ENCODE data around the gene ZNF133.
"Not testable (repeated sequence)": the region's sequence is repeated elsewhere in the genome, so short reads cannot be mapped to it uniquely, and the experiment has no call there.

The ZNF133 gene

DNA sequence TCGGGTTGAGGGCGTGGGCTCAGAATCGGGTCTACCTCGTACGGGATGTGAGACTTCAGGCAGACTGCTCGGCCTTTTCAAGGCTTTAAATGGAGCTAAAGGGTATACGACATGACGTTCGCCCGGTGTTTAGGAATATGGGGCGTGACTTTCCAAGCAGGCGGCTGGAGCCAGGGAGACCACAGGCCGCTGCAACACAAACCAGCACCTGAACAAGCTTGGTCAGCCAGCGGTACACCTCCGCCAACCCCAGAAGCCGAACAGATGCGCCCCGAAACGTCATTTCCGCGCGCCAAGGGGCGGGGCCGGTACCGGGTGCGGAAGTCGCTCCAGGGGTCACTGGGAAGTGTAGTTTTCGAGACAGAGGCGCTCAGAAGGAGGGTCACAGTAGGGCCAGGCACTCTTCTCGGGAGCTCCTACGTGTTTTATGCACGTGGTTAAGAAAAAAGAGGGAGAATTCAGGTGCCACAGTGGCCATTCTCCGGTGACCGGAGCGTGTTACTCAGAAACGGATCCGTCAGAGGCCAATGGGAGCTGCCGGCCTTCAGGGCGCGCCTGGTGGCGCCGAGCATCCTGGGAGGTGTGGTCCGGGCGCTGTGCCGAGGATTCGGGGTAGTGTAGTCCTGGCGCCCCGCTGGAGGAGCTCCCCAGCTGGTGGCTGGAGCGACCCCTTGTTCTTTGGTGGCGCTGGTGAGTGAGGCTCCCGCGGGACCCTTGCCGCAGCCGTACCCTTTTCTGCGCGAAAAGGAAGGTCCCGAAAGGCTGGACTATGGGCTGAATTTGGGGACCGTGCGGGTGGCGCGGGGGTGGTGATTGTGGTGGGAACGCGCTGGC lies at the start of gene ZNF133:
Gene ZNF133 (plus strand): TSS at position 613 of the 834 bp plus-strand sequence. CDS start 17,160 bp downstream, outside the sequence.
- DNase-seq (ENCODE audit: low spot score) = peak; percentile 96

DNA sequence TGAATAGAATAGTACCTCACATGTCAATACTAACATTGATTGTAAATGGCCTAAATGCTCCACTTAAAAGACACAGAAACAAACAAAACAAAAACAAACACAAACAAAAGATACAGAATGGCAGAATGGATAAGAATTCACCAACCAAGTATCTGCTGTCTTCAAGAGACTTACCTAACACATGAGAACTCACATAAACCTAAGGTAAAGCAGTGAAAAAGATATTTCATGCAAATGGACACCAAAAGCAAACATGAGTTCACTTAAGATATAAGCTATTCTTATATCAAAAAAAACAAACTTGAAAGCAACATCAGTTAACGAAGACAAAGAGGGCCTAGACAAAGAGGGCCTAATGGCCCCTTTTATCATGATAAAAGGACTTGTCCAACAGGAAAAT lies 47.3 kb upstream of the ZNF133 start:
- no peak for DNase-seq (ENCODE audit: low spot score)

- no peak for DNase-seq (ENCODE audit: low spot score)
Measured at GRCh38 chr20:18243802-18244201, 44.5 kb upstream of the ZNF133 start.

DNA sequence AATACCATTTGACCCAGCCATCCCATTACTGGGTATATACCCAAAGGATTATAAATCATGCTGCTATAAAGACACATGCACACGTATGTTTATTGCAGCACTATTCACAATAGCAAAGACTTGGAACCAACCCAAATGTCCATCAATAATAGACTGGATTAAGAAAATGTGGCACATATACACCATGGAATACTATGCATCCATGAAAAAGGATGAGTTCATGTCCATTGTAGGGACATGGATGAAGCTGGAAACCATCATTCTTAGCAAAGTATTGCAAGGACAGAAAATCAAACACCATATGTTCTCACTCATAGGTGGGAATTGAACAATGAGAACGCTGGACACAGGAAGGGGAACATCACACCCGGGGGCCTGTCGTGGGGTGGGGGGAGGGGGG lies 39.8 kb upstream of the ZNF133 start:
- DNase-seq (ENCODE audit: low spot score) = not testable (repeated sequence)

- DNase-seq (ENCODE audit: low spot score) = no peak
Measured at GRCh38 chr20:18250217-18250616, 38.1 kb upstream of the ZNF133 start.

GRCh38 chr20:18252597-18253451 lies 35.5 kb upstream of the ZNF133 start:
- no peak for DNase-seq (ENCODE audit: low spot score)

DNA sequence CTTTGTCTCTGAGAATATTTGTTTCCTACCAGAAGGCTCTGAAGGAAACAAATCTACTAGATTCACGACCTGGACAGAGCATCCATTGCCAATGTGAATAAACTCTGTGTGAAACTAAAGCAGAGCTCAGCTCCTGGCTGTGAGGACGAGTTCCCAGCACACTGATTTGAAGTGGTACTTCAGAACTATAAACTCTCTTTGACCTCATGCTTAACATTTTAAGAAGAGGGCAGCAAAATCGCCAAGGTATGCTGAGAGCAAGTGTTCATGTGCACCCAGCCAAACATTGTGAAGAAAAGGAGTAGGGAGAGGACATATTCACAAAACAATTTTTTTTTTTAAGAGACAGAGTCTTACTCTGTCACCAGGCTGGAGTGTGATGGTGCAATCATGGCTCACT lies 33.7 kb upstream of the ZNF133 start:
- DNase-seq (ENCODE audit: low spot score) = no peak

DNA sequence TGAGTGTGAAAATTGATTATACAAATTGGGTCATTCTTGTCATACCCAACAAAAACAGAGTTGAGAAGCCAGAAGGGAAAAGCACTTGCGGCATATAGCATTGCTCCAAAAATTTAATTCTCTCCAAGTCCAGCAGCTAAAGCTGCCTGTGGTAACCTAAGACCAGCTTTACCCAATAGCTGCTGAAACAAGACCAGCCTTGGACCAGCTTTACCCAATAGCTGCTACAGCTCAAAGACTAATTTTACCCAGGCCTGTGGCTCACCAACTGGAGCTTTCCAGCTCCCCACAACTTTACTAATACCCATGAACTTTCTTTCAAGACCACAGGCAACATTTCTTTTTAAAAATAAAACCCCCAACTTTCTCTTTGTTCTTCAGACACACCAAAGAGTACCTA lies 32.8 kb upstream of the ZNF133 start:
- no peak for DNase-seq (ENCODE audit: low spot score)

DNA sequence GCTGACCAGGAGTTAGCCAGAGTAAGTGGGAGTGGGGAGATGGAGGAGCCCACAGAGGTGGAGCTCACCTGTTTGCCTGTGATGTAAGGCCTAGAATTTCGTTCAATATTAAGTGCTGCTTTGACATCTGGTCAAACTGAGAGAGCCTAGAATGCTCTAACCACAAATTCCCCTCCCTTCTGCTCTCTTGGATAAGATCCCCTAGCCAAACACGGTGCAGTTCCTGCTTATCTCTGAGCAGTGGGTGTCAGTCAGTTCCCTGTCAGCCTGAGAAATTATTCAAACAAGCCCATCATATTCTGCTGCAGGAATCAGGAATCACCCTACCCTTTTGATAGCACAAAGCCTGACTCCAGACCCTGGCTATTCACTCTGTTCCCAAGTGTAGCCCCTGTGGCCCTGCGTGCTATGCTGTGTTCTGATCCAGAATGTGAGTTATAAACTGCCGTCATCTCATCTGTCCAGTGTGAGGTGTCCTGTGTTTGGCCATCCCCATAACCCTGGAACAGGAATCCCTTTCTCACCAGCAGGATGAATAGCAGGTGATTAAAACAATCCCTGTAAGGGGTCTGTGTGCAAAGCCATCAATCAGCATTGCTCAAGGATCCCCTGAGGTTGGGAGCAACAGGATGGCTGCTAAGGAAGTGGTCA lies 31.8 kb upstream of the ZNF133 start:
- DNase-seq (ENCODE audit: low spot score) = no peak

DNA sequence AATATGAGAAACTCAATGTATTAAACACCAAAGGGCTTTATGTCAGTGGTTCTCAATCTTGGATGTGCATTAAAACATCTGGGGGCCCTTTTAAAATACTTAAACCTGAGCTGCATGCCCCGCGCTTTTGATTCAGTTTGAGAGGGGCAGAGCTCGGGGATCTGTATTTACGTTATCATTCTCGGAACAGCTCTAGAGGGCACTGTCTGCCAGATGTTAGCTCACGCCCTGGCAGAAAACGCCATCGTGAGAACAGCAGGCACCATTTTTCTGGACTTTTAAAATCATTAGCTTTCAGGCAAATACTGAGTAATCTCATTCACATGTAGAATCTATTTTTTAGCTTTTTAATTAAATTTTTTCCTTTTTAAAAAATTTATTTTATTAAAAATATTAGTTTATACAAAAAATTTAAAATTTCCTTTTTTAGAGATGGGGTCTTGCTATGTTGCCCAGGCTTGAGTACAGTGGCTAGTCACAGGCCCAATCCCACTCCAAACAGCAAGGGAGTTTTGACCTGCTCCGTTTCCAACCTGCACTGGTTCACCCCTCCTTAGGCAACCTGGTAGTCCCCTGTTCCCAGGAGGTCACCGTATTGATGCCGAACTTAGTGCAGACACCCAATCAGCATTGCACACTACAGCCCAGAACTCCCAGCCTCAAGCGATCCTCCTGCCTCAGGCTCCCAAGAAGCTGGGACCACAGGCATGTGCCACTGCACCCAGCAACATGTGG lies 30.0 kb upstream of the ZNF133 start:
- DNase-seq (ENCODE audit: low spot score) = no peak

- DNase-seq (ENCODE audit: low spot score) = no peak
Measured at GRCh38 chr20:18259730-18260129, 28.6 kb upstream of the ZNF133 start.

- DNase-seq (ENCODE audit: low spot score) = no peak
Measured at GRCh38 chr20:18263723-18264122, 24.6 kb upstream of the ZNF133 start.

GRCh38 chr20:18265441-18265840 lies 22.9 kb upstream of the ZNF133 start:
- no peak for DNase-seq (ENCODE audit: low spot score)

- no peak for DNase-seq (ENCODE audit: low spot score)
Measured at GRCh38 chr20:18266282-18266681, 22.0 kb upstream of the ZNF133 start.

- DNase-seq (ENCODE audit: low spot score) = no peak
Measured at GRCh38 chr20:18267815-18268214, 20.5 kb upstream of the ZNF133 start.

GRCh38 chr20:18271160-18271559 lies 17.2 kb upstream of the ZNF133 start:
- DNase-seq (ENCODE audit: low spot score) = no peak

DNA sequence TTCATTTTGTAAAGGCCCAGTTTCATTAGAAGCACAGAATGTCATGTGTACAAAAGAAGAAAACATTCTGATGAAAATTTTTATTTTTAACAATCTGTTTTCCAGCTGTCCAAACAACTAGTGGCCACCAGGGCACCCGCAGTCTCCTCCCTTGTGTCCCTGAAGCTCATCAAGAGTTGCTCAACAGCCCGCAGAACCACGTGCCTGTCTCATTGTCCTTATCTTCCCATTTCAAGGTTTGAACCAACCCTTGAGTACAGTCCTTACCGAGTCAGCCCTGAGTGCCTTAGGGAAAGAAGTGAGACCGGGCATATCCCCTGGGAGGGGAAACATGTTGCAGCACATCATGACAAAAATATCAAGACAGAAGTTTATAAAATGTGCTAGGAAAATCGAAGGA lies 15.9 kb upstream of the ZNF133 start:
- no peak for DNase-seq (ENCODE audit: low spot score)

DNA sequence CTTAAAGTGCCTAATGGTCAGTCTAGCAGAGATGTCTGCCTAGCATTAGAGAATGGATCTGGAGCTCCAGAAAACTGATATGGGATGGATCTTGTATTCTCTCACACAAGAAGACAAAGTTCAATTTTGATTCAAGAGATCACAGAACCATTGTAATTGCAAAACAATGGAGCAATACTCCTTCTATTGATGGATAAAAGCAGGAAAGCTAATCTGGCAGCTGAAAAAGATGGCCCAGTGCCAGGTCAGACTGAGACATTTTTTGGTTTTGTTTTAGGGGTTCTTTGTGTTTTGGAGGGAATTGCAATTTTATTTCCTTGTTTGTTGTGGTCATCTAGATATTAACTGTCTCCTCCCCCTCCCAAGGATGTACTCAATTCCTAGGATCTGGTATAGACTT lies 14.6 kb upstream of the ZNF133 start:
- DNase-seq (ENCODE audit: low spot score) = peak; percentile 24

DNA sequence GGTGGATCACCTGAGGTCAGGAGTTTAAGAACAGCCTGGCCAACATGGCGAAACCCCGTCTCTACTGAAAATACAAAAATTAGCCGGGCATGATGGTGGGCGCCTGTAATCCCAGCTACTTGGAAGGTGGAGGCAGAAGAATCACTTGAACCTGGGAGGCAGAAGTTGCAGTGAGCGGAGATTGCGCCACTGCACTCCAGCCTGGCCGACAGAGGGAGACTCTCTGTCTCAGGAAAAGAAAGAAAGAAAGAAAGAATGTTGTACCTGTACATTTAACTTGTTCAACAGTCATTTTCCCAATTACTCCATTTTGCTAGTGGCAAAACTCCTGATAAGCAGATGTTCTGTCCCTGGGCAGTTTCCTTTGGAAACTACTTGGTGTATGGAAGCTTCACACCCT lies 12.4 kb upstream of the ZNF133 start:
- not testable (repeated sequence) for DNase-seq (ENCODE audit: low spot score)

- peak; percentile 59 for DNase-seq (ENCODE audit: low spot score)
Measured at GRCh38 chr20:18276821-18277220, 11.5 kb upstream of the ZNF133 start.

GRCh38 chr20:18279242-18279641 lies 9.1 kb upstream of the ZNF133 start:
- no peak for DNase-seq (ENCODE audit: low spot score)

Measured in putamen (tissue), 1 donor.